Left kidney (tissue), 2 donors: ENCODE results near the gene PLS3. TPM values are rescaled to one million over a fixed set of nuclear protein-coding genes. Genes with fewer than 3 reads are reported as not detected.
A peak's percentile ranks its signal among the peaks of the same experiment; 100 is the strongest.
"Not testable (repeated sequence)": the region's sequence is repeated elsewhere in the genome, so short reads cannot be mapped to it uniquely, and the experiment has no call there.

Experiments used
- DNase-seq: peaks from one replicate; pipeline ENCODE4 v3.0.0-alpha.2; 2013
- polyA plus RNA-seq: library from polyadenylated mRNA; unstranded; fragments of 120-200 nt; gene quantifications from one replicate; pipeline ENCODE4 v1.2.1, GENCODE V29; 2013; ENCODE audit not compliant: insufficient read length

The PLS3 gene
- polyA plus RNA-seq, 1 donor, result 267 TPM

DNA sequence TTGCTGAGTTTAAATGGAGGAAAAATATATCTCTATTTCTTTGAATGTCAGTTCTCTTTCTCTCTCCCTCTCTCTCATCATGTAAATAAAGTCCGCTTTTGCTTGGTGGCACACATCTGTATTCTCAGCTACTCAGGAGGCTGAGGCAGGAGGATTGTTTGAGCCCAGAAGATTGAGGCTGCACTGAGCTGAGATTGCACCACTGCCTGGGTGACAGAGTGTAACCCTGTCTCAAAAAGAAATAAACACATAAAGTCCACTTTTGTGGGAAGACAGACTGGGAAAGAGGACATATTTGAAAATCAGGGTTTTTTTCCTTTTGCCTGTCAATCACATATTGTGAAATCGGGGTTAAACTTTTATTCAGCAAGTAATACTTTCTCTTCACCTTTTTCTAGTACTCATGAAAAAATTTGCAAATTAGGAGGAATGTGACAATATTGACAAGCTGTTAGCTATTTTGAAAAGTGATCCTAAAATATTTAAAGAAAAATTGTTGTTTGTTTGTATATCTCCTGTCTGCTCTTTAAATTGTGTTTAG lies 42.6 kb downstream of the PLS3 start:
- no peak for DNase-seq

DNA sequence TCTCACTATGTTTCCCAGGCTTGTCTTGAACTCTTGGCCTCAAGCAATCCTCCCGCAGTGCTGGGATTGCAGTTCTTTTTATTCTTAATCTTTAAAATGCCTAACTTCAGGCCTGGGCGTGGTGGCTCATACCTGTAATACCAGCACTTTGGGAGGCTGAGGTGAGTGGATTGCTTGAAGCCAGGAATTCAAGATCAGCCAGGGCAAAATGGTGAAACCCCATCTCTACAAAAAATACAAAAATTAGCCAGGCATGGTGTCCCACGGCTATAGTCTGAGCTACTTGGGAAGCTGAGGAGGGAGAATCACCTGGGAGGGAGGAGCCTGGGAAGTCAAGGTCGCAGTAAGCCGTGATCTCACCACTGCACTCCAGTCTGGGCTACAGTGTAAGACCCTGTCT lies 45.9 kb downstream of the PLS3 start:
- no peak for DNase-seq

DNA sequence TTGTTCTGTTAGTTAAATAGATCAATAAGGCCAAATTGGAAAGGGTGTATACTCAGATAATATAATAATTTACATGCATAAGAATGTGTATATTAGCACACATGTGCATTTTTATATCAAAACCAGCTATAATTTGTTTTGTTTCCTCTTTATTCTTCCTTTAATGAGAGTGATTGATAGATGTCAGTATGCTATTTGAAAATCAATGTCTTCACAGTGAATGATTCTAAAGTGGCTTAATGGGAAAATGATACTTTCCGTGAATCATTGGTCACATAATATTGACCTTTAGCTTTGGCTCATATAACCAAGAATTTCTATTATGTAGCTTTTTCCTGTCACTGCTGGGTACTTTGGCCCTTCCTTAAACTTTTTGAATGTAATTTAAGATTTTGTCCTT lies 48.6 kb downstream of the PLS3 start:
- DNase-seq, result no peak

DNA sequence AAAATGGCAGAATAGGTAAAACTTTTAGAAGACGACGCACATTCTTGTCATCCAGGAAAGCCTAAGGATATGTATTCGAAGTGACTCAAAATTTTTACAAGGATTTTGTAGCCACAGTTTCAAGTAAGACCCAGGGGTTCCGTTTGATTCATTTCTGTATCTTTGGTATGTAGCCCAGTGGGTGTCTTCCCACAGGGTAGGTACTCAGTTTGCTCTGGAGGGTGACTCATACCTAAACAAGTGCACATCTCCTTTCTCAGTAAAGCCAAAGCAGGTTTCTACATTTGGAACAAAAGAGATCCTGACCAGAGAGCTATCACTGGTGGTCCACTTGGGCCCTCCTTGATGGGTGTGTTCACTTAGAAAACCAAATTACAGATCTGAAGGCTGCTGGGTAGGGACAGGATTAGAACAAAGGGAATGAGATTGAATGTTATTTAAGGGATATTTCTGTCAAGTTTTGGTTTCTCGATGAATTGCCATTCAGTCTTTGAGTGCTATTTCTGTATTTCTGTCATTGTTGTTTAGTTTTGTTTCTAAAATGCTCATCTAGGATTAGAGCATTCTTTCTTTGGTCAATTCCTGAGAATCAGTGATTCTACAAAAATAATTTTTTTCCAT lies 56.1 kb downstream of the PLS3 start:
- DNase-seq, result no peak

DNA sequence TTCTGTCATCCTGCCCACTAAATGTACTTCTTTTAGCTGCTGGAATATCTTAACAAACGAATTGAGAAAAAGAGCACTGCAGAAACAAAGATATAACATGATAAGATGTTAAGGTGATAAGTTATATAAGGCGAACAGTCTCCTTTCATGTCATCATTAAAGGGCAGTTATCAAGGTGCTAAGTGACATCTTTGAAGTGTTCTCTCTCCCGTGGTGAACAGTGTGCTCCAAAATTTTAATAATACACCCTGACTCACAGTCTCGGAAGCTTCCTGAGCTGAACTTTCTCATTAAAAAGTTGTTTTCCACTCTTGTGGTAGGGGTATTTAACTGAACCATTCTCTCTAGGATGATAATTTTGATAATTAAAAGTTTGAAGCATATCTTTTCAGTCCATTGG lies 61.6 kb downstream of the PLS3 start:
- DNase-seq, result no peak

DNA sequence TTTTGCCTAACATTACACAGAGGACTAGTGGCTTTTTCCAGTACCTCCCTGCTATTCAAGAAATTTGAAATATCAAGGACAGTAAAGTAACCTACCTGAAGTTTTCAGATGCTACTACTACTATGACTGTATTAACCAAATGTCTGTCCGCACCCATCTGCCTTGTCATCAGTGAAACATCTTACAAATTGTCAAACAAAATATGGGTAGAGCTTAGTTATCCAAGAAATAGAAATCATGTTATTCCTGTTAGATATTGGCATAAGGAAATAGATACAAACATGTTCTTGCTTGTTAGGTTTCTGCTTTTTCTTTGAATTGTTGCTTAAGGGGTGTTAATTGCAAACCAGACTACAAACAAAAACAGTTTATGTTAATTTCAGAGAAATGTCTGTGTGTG lies 63.9 kb downstream of the PLS3 start:
- DNase-seq, result no peak

DNA sequence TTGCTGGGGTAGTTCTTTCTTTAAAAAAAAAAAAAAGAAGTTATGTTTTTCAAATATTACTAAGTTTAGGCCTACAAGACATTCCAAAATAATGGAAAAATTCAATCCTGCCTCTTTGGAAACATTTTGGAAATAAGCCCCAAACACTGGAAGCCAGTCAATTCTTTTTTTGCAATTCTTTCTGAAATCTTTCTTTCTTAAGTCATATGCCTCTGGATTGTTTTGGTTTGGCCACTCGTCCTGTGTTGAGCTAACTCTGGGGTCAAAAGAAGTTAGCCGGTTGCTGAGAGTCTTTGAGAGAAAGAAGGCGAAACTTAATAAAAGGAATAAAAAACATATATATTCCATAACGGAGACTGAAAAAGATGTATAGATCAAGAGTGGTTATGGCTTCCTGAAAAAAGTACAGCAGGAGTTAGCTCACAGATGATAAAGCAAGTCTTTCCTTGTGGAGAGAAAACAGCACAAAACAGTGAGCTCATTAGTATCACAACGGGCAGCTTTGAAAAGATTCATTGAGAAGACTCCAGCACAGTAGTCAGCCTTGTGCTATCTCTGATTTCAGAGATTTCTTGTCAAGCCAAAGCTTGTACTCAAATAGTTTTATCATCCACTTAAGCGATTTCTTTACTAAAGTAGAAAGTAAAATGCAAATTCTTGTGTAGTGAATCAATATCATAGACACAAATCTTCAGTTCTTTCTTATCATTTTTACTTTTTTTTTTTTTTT lies 64.8 kb downstream of the PLS3 start:
- DNase-seq, result no peak

DNA sequence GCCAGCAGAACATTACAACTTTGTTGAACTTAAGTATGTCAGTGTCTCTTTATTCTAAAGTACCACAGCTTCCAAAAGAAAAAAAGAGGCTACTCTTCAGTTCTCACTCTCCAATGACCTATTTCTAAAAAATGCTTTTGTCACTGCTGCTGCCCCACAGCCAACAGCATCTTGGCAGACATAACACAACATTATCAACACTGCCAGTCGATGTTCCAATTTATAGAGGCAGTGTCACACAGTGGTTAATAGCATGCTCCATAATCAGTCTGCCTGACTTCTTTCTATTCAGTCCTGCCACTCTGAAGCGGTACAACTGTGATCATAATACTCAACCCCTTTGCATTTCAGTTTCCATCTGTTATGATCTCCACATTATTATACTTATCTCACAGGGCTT lies 69.2 kb downstream of the PLS3 start:
- no peak for DNase-seq

DNA sequence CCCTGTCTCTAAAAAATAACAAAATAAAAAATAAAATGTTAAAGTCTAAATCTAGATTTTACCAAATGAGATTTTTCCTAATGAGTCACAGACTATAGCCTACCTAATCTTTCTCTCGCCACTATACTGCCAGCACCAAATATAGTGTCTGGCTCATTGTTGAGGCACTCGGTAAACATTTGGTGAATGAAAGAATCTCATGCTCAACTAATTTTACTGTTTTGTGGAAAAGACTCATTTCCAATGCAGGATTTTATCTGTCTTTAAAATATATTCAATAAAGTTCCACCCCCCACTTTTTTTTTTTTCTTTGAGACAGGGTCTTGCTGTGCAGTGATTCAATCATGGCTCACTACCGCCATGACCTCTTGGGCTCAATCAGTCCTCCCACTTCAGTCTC lies 71.5 kb downstream of the PLS3 start:
- DNase-seq, result no peak

DNA sequence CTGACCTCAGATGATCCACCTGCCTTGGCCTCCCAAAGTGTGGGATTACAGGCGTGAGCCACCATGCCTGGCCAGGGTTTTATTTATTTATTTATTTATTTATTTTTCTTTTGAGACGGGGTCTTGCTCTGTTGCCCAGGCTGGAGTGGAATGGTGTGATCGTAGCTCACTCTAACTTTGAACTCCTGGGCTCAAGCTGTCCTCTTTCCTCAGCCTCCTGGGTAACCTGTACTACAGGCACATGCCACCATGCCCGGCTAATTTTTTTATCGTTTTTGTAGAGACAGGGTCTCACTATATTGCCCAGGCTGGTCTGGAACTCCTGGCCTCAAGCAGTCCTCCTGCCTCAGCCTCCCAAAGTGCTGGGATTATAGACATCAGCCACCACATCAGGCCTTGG lies 72.4 kb downstream of the PLS3 start:
- not testable (repeated sequence) for DNase-seq

DNA sequence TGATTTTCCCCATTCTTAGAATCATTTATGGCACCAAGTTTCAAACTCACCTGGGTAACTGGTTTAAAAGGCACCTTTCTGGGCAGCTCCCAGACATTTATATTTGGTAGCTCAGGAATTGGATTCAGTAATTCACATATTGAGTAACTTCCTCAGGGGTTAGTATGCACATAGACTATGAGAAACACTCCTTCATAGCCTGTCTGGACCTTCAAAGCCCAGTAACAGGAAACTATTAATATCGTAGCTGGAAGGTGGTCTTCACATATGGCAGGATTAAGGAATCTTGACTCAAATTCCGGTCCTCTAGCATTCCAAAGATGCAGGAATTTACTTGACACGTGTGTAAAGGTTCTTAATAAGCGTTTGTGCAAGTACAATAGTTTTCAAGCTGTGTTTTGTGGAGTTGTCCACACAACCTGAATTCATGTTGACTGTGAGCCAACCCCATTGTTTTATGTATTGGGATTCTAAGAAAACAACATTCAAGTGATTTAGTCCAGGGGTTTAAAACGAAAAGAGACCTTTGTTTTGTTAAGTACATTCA lies 78.4 kb downstream of the PLS3 start:
- no peak for DNase-seq

DNA sequence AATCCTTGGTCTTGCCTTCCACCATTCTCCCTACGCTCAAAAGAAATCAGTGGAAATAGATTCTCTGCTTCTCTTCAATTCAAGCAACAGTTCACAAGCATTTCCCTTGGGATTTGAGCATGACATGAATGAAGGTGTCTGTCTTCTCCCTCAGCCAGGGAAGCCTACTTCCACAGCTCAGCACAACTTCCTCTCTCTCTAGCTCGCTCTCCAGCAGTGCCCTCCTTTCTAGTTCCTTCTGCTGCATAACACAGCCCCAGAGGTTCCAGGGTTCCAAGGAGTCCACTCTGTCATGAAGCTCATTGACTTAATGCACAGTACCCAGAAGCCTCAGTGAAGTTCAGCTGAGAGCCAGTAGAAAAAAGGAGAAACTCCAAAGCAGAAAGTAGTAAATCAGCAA lies 81.3 kb downstream of the PLS3 start:
- no peak for DNase-seq

DNA sequence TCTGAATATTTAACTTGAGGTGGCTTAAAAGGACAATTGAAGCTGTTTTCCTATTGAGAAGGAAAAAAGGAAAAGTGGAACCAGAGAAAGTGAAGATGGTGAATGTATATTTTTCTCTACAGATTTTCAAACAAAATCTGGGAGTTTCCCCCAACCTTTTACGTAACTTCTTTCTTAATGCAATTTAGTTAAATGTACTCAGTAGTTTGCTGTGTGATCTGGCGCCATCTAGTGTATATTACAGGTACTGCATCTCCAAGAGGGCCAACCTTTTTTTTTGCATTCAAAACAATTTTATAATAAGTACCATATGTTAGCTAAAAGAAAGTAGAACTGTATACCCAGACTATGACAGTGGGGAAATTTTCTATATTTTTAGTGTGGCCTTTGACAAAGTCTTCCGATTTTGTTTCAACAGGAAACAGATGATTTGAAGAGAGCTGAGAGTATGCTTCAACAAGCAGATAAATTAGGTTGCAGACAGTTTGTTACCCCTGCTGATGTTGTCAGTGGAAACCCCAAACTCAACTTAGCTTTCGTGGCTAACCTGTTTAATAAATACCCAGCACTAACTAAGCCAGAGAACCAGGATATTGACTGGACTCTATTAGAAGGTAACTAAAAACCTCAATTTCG lies 82.0 kb downstream of the PLS3 start:
- DNase-seq, result peak; percentile 55

DNA sequence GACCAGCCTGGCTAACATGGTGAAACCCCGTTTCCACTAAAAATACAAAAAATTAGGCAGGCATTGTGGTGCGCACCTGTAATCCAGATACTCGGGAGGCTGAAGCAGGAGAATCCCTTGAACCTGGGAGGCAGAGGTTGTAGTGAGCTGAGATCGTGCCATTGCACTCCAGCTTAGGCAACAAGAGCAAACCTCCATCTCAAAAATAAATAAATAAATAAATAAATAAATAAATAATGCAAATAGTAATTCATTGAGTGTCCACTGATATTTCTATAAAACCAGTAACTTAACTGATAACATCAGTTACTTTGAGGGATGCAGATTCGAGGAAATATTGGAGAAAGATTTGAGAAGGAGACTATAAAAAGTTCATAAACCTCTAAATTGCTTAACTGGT lies 83.4 kb downstream of the PLS3 start:
- not testable (repeated sequence) for DNase-seq

DNA sequence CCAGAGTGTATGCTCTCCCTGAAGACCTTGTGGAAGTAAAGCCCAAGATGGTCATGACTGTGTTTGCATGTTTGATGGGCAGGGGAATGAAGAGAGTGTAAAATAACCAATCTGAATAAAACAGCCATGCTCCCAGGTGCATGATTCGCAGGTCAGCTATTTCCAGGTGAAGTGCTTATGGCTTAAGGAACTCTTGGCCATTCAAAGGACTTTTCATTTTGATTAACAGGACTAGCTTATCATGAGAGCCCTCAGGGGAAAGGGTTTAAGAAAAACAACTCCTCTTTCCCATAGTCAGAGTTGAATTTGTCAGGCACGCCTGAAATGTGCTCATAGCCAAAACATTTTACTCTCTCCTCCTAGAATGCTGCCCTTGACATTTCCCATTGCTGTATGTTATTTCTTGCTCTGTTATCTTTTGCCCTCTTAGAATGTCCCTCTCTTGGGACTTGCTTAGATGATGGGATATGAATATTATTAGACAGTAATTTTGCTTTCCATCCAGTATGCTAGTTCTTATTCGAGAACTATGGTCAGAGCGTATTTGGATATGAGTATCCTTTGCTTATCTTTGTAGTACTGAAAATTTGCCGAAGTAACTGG lies 88.6 kb downstream of the PLS3 start:
- DNase-seq, result no peak

DNA sequence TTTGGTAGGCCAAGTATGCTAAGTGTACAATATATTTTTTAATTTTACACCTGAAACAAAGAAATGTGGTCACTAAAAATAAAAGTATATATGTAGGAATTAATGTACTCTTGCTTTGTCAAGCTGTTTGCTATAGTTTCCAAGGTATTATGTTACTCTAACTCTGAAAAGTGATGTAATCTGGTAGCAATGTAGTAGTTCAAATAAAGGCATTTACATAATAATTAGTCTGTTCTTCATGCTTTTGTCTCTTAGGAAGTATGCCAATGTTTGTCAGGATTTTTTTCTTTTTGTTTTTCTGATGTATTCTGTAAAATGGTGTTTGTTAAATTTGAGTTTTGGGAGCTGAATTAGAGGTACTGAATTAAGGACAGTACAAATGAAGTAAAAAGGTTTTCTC lies 89.5 kb downstream of the PLS3 start:
- DNase-seq, result no peak

DNA sequence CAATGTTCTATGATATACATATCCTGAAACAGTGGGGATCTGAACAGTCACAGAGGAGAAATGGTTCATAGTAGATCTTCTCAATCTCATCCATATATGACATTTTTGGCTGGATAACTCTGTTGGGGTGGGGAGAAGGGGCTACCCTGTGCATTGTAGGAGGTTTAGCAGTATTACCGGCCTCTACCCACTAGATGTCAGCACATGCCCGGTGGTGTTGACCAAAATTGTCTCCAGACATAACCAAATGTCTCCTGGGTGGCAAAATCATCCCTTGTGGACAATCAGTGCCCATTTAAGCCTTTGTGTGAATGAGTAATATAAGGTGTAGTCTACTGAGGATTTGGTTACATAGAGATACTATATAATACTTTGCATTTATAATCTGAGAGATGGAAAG lies 89.9 kb downstream of the PLS3 start:
- DNase-seq, result peak; percentile 40

DNA sequence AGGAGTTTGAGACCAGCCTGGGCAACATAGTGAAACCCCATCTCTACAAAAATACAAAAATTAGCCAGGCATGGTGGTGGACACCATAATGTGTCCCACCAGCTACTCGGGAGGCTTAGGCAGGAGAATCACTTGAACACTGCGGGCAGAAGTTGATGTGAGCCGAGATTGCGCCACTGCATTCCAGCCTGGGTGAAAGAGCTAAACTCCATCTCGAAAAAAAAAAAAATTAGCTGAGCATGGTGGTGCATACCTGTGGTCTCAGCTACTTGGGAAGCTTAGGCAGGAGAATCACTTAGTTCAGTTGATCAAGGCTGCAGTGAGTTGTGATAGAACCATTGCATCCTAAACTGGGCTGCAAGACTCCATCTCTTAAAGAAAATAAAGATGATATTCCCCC lies 91.2 kb downstream of the PLS3 start:
- no peak for DNase-seq

DNA sequence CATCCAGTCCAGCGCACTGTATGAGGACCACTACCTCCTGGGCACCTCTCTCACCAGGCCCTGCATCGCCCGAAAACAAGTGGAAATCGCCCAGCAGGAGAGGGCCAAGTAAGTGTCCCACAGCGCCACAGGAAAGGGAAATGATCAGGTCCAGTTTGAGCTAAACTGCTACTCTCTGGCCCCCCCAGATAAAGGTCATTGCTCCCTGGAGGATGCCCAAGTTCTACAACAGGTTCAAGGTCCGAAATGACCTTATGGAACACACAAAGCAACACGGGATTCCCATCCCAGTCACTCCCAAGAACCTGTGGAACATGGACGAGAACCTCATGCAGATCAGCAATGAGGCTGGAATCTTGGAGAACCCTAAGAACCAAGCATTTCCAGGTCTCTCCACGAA lies 104.1 kb downstream of the PLS3 start:
- no peak for DNase-seq

DNA sequence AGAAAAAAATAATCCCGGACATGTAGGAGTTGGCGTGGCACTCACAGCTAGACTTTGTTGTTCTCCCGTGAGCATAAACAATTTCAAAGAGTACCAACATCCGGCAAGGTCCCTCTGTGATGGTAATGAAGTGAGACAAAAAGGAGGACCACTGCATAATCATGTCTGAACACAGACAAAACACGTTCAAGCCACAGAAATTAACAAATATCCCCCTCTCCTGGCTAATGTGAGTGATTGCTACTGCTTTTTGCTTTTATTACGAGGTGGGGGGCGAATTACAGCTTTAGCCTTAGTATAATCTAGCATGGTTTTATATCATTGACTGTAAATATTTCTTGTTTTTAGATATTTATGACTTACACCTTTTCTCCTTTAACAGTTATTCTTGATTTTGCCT lies 118.5 kb downstream of the PLS3 start:
- DNase-seq, result peak; percentile 8

DNA sequence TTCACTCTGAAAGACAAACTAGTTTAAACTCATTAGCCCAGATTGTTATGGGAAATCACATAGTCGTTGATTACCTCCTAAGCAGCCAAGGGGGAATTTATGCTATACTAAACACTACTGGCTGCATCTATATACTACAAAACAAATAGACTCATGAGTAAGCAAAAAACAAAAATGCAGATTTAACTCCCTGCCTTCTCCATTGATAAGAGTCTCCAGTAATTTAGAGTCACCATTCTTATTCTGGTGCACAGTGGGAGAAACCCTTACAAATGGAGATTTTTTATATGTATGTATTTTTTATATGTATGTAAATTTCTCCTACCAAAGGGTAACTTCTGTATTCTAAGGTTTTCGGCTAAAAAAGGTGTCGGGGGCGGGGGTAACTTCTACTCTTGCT lies 126.6 kb downstream of the PLS3 start:
- DNase-seq, result no peak

DNA sequence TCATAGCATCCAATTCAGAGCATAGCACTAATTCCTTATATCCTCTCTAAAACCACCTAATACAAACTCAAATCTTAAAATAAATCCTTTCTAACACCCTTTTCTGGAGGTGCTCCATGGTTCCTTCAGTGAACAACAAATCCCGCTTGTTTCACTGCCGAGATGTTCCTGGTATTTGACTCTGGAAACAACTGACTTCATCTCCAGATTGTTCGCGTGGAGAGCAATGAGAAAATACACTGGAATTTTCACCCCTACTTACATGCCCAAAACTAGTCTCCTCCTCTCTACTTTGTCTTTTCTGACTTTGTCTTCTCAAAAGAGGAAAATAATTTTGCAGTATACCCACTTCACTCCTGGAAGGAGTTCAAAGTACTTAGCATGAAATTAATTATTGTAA lies 129.0 kb downstream of the PLS3 start:
- no peak for DNase-seq
